HEK293 (cell line): ENCODE data around the gene GPR153.
A peak's percentile ranks its signal among the peaks of the same experiment; 100 is the strongest.

Experiments used
- CTCF ChIA-PET: fragments of 350-600 bp; formaldehyde crosslinking; extraction: SDS; loops from one replicate; lab custom pipeline; 2021; ENCODE audit warnings: antibody characterized with exemption; lab: Yijun Ruan, JAX
- POLR2A ChIA-PET: fragments of 300-600 bp; formaldehyde crosslinking; extraction: SDS; loops from one replicate; lab custom pipeline; 2020; ENCODE audit warnings: antibody characterized with exemption, inconsistent platforms; lab: Yijun Ruan, JAX
- H3K27ac ChIP-seq: fragments of 200-500 bp; sonication (Bioruptor generic); 2 replicates; pipeline ENCODE4 v1.5.1; 2014; ENCODE audit warnings: low read depth, low read length, control low read depth, inconsistent platforms; ENCODE audit errors: extremely low read depth
- H3K36me3 ChIP-seq, 2 experiments: fragments of 200-500 bp in 1 of 2; sonication (Bioruptor generic) in 1 of 2; 1 replicate in 1 of 2; 2 replicates in 1 of 2; pipeline ENCODE4 v1.5.1; 2014 to 2017; ENCODE audit warnings: inconsistent platforms in 2 of 2, low read length in 2 of 2; ENCODE audit not compliant: control insufficient read depth in 2 of 2, insufficient read depth in 1 of 2
- H3K4me1 ChIP-seq: fragments of 200-500 bp; sonication (Bioruptor generic); 2 replicates; pipeline ENCODE4 v1.5.1; 2014; ENCODE audit warnings: mild to moderate bottlenecking, low read length, inconsistent platforms; ENCODE audit not compliant: control insufficient read depth, insufficient read depth
- H3K4me3 ChIP-seq: 2 replicates; pipeline ENCODE4 v1.5.1; 2011; ENCODE audit warnings: low read depth, mild to moderate bottlenecking, control low read depth, low read length, moderate library complexity
- H3K9me3 ChIP-seq: fragments of 200-500 bp; sonication (Bioruptor generic); 2 replicates; pipeline ENCODE4 v1.5.1; 2014; ENCODE audit warnings: low read depth, low read length, inconsistent platforms; ENCODE audit not compliant: control insufficient read depth, insufficient read depth
- KLF17 ChIP-seq: fragments of 450-650 bp; formaldehyde crosslinking; IDR thresholded peaks from 2 replicates; pipeline ENCODE4 v1.5.1; 2016; ENCODE audit warnings: missing biosample characterization, missing genetic modification characterization
- MZF1 ChIP-seq: fragments of 450-650 bp; formaldehyde crosslinking; IDR thresholded peaks from 2 replicates; pipeline ENCODE4 v1.5.1; 2017; ENCODE audit warnings: missing biosample characterization, missing genetic modification characterization, borderline replicate concordance
- PRDM10 ChIP-seq: fragments of 450-650 bp; formaldehyde crosslinking; IDR thresholded peaks from 2 replicates; pipeline ENCODE4 v1.5.1; 2016; ENCODE audit warnings: missing biosample characterization, missing genetic modification characterization
- PRDM2 ChIP-seq: fragments of 450-650 bp; formaldehyde crosslinking; IDR thresholded peaks from 2 replicates; pipeline ENCODE4 v1.5.1; 2016; ENCODE audit warnings: missing biosample characterization, missing genetic modification characterization, borderline replicate concordance
- ZBTB7A ChIP-seq: fragments of 450-650 bp; formaldehyde crosslinking; IDR thresholded peaks from 2 replicates; pipeline ENCODE4 v1.5.1; 2016; ENCODE audit warnings: low read depth, missing biosample characterization, missing genetic modification characterization
- ZBTB8A ChIP-seq: fragments of 450-650 bp; formaldehyde crosslinking; IDR thresholded peaks from 2 replicates; pipeline ENCODE4 v1.5.1; 2016; ENCODE audit warnings: missing biosample characterization, missing genetic modification characterization
- ZNF132 ChIP-seq: fragments of 450-650 bp; formaldehyde crosslinking; IDR thresholded peaks from 2 replicates; pipeline ENCODE4 v1.5.1; 2017; ENCODE audit warnings: missing biosample characterization, missing genetic modification characterization, borderline replicate concordance
- ZNF148 ChIP-seq: fragments of 450-650 bp; formaldehyde crosslinking; IDR thresholded peaks from 2 replicates; pipeline ENCODE4 v1.5.0; 2017; ENCODE audit warnings: missing biosample characterization, missing genetic modification characterization, borderline replicate concordance
- ZNF184 ChIP-seq: fragments of 450-650 bp; IDR thresholded peaks from 2 replicates; pipeline ENCODE4 v1.5.1; 2018; ENCODE audit warnings: missing biosample characterization, mild to moderate bottlenecking, missing genetic modification characterization
- ZNF2 ChIP-seq: fragments of 450-650 bp; formaldehyde crosslinking; IDR thresholded peaks from 2 replicates; pipeline ENCODE4 v1.5.1; 2016; ENCODE audit warnings: missing biosample characterization, missing genetic modification characterization
- ZNF274 ChIP-seq, 2 experiments: fragments of 200-500 bp in 1 of 2; fragments of 450-650 bp in 1 of 2; sonication (Bioruptor generic) in 1 of 2; formaldehyde crosslinking in 1 of 2; IDR thresholded peaks; 2 replicates each; pipeline versions ENCODE4 v1.5.1 to v1.6.1; 2014 to 2016; ENCODE audit warnings: borderline replicate concordance in 1 of 2, inconsistent platforms in 1 of 2, low read length in 1 of 2, missing biosample characterization in 1 of 2, missing genetic modification characterization in 1 of 2
- ZNF354C ChIP-seq: fragments of 450-650 bp; formaldehyde crosslinking; IDR thresholded peaks from 2 replicates; pipeline ENCODE4 v1.5.1; 2016; ENCODE audit warnings: missing biosample characterization, missing genetic modification characterization, low read depth, borderline replicate concordance
- ZNF398 ChIP-seq: fragments of 450-650 bp; formaldehyde crosslinking; IDR thresholded peaks from 2 replicates; pipeline ENCODE4 v1.5.1; 2017; ENCODE audit warnings: missing biosample characterization, missing genetic modification characterization
- ZNF426 ChIP-seq: fragments of 450-650 bp; formaldehyde crosslinking; IDR thresholded peaks from 2 replicates; pipeline ENCODE4 v1.5.1; 2017; ENCODE audit warnings: missing biosample characterization, missing genetic modification characterization, mild to moderate bottlenecking, inconsistent platforms, moderate library complexity
- ZNF629 ChIP-seq: fragments of 450-650 bp; formaldehyde crosslinking; IDR thresholded peaks from 2 replicates; pipeline ENCODE4 v1.5.1; 2017; ENCODE audit warnings: missing biosample characterization, missing genetic modification characterization
- ZXDB ChIP-seq: fragments of 450-650 bp; formaldehyde crosslinking; IDR thresholded peaks from 2 replicates; pipeline ENCODE4 v1.5.1; 2016; ENCODE audit warnings: missing biosample characterization, missing genetic modification characterization
- TF ChIP-seq, protein P1 (sequence below): fragments of 450-650 bp; formaldehyde crosslinking; IDR thresholded peaks from 2 replicates; pipeline ENCODE4 v1.5.1; 2016; ENCODE audit warnings: missing biosample characterization, missing genetic modification characterization

GPR153 gene

GRCh38 chr1:6237093-6237492 lies 23.8 kb downstream of the GPR153 start (continued):
- TF ChIP-seq PRDM10 (tag by site-specific recombination) (no peak), PRDM2 (tag by site-specific recombination) (no peak)

DNA sequence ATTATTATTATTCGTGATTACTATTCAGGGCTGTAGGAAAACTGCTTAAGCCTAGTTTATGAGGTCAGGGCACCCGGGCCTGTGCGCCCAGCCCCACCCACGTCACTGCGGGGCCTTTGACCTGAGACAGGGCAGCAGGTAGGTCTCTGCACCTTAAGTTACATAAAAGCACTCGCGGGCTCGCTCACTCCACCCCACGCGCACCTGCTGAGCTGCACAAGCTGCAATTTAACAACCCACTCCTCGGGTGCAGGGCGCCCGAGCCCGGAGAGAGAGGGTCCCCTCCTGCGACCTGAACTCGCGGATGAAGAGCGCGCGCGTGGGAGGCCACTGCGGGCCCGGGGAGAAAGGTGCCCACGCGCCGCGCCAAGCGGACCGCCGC lies 25.6 kb downstream of the GPR153 start:
- POLR2A ChIA-PET = interaction anchor here (0.6 to 2.4 kb wide), 11 partner anchors 8 to 225 kb away, joined by 3 to 14 read pairs (median 3); partner anchors contain the start of gene RNF207
- CTCF ChIA-PET = interaction anchor here (0.7 to 1.2 kb wide), 3 partner anchors 31 to 203 kb away, joined by 3 to 4 read pairs (median 4); no protein-coding TSS in a partner anchor
- Histone ChIP-seq H3K9me3 (no peaks in the 10 kb centered on the region), H3K4me1 (no peaks in the 10 kb centered on the region), H3K27ac (peak overlapping the region; percentile 89; the same call in 1 of the 2 replicates), H3K4me3 (peak overlapping the region; percentile 92), H3K36me3 (peaks cover 30 to 43% of the 10 kb centered on the region in 2 experiments)
- TF ChIP-seq ZNF354C (no peak), ZBTB8A (tag by site-specific recombination) (peak; percentile 67), ZNF274 (IDR thresholded peaks at IDR 0.05; ENCODE audit: low read length) (no peak), ZNF274 (tag by site-specific recombination; IDR thresholded peaks at IDR 0.05; ENCODE audit: borderline replicate concordance) (no peak), ZNF184 (tag by site-specific recombination) (no peak), ZNF398 (tag by site-specific recombination) (no peak), ZBTB7A (tag by site-specific recombination) (no peak), ZNF132 (tag by site-specific recombination) (no peak), ZNF2 (no peak), MZF1 (no peak), KLF17 (tag by site-specific recombination) (no peak), ZNF629 (tag by site-specific recombination) (peak; percentile 41), ZNF426 (tag by site-specific recombination) (no peak), ZNF148 (tag by site-specific recombination) (no peak), ZXDB (tag by site-specific recombination) (0 out of 2 replicates have a peak, but pooled peaks have one; percentile 33)
- TF ChIP-seq, protein P1, sequence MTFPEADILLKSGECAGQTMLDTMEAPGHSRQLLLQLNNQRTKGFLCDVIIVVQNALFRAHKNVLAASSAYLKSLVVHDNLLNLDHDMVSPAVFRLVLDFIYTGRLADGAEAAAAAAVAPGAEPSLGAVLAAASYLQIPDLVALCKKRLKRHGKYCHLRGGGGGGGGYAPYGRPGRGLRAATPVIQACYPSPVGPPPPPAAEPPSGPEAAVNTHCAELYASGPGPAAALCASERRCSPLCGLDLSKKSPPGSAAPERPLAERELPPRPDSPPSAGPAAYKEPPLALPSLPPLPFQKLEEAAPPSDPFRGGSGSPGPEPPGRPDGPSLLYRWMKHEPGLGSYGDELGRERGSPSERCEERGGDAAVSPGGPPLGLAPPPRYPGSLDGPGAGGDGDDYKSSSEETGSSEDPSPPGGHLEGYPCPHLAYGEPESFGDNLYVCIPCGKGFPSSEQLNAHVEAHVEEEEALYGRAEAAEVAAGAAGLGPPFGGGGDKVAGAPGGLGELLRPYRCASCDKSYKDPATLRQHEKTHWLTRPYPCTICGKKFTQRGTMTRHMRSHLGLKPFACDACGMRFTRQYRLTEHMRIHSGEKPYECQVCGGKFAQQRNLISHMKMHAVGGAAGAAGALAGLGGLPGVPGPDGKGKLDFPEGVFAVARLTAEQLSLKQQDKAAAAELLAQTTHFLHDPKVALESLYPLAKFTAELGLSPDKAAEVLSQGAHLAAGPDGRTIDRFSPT (tag by site-specific recombination) = no peak
